Measurements from ENCODE around the gene ST3GAL3.

GRCh38 chr1:43975249-43975961 lies 268.1 kb downstream of the ST3GAL3 start:
- no peak for TF ChIP-seq POLR2AphosphoS5 (IDR thresholded peaks at IDR 0.05; ENCODE audit: low read depth, low read length)
- no peak for TF ChIP-seq TAF1 (IDR thresholded peaks at IDR 0.05; ENCODE audit: borderline replicate concordance, insufficient read depth, low read length)
- TF ChIP-seq REST (IDR thresholded peaks at IDR 0.05; ENCODE audit: insufficient read depth in 1 of 2, low read depth in 2 of 2, low read length in 2 of 2), result no peak
- TF ChIP-seq FOXP2 (optimal IDR thresholded peaks at IDR 0.05; ENCODE audit: borderline replicate concordance, extremely low read depth, extremely low read length, insufficient read depth), result no peak

Measured in PFSK-1 (cell line).